GM20431 (cell line): ENCODE data around the gene TNIK.
"Not testable (repeated sequence)": the region's sequence is repeated elsewhere in the genome, so short reads cannot be mapped to it uniquely, and the experiment has no call there.

ENCODE experiments used
- in situ Hi-C: fragments of 300-500 bp; cut with MseI, MboI; formaldehyde crosslinking; loops from one replicate; pipeline ENCODE4 v1.15.0; 2020; ENCODE audit warnings: low sequenced_read_pairs; ENCODE audit not compliant: unreplicated experiment

The TNIK gene

DNA sequence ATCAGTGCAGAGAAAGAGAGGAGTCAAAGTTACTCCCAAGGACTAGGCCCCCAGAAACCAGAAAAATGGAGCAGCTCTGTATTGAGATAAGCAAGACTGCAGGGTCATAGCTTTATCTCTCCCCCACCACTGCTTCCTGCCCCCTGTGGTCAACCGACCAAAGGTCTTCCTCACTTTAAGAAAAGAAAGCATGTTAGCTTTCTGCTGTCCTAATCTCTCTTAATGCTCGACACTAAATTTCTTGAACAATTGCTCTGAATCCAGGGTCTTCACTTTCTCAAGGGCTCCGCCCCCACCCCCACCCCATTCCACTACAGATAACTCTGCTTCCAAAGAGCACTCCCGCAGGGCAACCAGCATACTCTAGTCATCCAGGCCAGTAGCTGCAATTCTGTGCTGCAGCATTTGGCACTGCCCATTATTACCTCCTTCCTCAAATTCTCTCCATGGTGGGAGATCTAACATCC lies 31.9 kb downstream of the TNIK start:
- in situ Hi-C loops, result no loop called here

DNA sequence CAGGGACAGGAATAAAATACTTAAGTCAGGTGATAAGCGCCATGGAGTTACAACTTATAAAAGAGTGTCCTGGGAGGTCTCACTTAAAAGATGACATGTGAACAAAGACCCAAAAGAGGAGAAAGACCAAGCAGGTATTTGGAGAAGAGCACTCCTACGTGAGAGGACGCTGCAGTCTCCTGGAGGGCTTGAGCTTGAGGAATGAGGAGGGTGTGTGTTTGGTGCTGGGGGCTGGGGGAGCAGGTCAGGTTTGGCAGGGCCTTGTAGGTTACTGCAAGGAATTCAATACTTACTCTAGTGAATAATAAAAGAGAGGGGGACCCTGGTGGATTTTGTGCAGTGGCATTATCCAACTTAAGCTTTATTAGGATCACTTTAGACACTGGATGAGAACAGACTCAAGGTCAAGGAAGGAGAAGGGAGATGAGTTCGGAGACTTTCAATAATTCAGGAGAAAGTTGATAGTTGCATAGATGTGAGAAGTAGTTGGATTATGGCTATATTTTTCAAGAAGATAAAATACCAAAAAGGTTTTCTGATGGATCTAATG lies 32.4 kb downstream of the TNIK start:
- in situ Hi-C loops, result no loop called here

DNA sequence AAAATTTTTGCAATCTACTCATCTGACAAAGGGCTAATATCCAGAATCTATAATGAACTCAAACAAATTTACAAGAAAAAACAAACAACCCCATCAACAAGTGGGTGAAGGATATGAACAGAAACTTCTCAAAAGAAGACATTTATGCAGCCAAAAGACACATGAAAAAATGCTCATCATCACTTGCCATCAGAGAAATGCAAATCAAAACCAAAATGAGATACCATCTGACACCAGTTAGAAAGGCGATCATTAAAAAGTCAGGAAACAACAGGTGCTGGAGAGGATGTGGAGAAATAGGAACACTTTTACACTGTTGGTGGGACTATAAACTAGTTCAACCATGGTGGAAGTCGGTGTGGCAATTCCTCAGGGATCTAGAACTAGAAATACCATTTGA lies 36.1 kb downstream of the TNIK start:
- in situ Hi-C loops, result not testable (repeated sequence)

GRCh38 chr3:171422855-171423254 lies 37.4 kb downstream of the TNIK start:
- in situ Hi-C loops, result not testable (repeated sequence)

GRCh38 chr3:171420667-171421066 lies 39.5 kb downstream of the TNIK start:
- in situ Hi-C loops, result no loop called here

- in situ Hi-C loops, result no loop called here
Measured at GRCh38 chr3:171419457-171419856, 40.7 kb downstream of the TNIK start.

- in situ Hi-C loops, result no loop called here
Measured at GRCh38 chr3:171417813-171418212, 42.4 kb downstream of the TNIK start.

GRCh38 chr3:171417137-171417536 lies 43.1 kb downstream of the TNIK start:
- in situ Hi-C loops, result no loop called here

- in situ Hi-C loops, result no loop called here
Measured at GRCh38 chr3:171416666-171417065, 43.5 kb downstream of the TNIK start.

GRCh38 chr3:171416061-171416460 lies 44.1 kb downstream of the TNIK start:
- in situ Hi-C loops, result no loop called here

- in situ Hi-C loops, result no loop called here
Measured at GRCh38 chr3:171415070-171415469, 45.1 kb downstream of the TNIK start.

DNA sequence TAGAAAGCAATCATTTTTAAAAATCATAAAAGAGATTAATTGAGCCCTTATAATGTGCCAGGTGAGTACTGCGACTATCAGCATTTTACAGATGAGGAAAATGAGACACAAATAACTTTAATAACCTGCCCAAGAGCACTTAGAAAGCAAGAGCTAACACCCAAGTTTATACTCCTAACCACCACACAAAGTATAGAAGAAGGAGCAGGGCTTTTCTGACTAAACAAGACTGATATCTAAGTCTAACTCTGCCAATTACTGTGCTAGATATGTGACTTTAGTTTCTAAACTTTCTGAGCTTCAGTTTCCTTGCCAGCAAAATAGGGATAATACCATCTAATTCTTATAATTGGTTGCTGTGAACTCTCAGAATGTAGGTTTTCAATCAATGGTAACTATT lies 47.7 kb downstream of the TNIK start:
- in situ Hi-C loops, result no loop called here

- in situ Hi-C loops, result no loop called here
Measured at GRCh38 chr3:171412054-171412453, 48.2 kb downstream of the TNIK start.

DNA sequence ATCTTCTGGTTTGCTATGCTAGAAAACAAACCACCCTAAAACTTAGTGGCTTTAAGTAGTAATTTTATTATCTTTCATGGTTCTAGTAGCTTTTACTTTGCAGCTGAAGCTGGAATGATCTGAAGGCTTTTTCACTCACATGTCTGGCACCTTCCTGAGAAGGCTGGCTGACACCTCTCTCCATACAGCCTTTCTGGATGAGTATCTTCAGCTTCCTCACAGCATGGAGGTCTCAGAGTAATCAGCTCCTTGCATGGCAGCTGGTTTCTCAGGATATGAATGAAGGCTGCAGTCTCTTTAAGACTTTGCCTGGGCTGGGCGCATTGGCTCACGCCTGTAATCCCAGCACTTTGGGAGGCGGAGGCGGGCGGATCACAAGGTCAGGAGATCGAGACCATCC lies 50.0 kb downstream of the TNIK start:
- in situ Hi-C loops, result no loop called here

DNA sequence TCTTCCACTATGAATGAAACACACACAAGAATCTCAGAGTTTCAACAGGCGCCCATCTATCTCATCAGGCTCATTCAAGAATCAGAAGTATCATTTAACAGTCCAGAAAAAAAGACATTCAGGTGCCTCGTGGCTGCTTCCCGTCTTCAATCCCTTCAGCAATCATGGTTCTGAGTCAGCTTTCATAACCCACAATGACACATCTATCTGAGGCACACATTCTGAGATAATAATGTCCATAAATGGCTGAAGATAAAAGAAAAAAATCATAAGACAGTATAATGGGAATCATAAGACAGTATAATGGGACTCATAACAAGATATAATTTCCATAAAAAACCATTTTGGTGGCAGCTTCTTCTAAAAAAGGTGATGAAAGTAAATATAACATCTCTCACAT lies 52.4 kb downstream of the TNIK start:
- in situ Hi-C loops, result no loop called here

- in situ Hi-C loops, result no loop called here
Measured at GRCh38 chr3:171404376-171404967, 55.7 kb downstream of the TNIK start.

- in situ Hi-C loops, result no loop called here
Measured at GRCh38 chr3:171402281-171402680, 57.9 kb downstream of the TNIK start.

- in situ Hi-C loops, result no loop called here
Measured at GRCh38 chr3:171401432-171401831, 58.8 kb downstream of the TNIK start.

- in situ Hi-C loops, result no loop called here
Measured at GRCh38 chr3:171399842-171400241, 60.4 kb downstream of the TNIK start.

- in situ Hi-C loops, result no loop called here
Measured at GRCh38 chr3:171398343-171398742, 61.9 kb downstream of the TNIK start.

- in situ Hi-C loops, result no loop called here
Measured at GRCh38 chr3:171397089-171397488, 63.1 kb downstream of the TNIK start.

DNA sequence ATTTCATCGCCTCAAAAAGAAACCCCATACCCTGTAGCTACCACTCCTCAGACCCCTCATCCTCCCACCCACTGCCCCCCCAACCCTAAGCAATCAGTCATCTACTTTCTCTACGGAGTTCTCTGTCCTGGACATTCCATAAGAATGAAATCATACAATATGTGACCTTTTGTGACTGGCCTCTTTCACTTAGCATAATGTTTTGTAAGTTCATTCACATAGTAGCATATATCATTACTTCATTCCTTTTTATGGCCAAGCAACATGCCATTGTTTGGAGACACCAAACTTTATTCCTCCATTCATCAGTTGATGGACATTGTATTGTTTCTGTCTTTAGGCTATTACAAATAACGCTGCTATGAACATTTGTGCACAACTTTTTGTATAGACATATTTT lies 64.2 kb downstream of the TNIK start:
- in situ Hi-C loops, result no loop called here
